SK-N-SH (cell line): ENCODE measurements around the gene MEIS2.

Experiments
- CHD2 ChIP-seq: fragments of 150-350 bp; IDR thresholded peaks from 2 replicates; pipeline ENCODE4 v1.6.1; 2018; ENCODE audit warnings: low read length; ENCODE audit not compliant: partially characterized antibody
- EP300 ChIP-seq, 2 experiments: IDR thresholded peaks; 2 replicates each; pipeline versions ENCODE4 v1.4.0 to v1.6.1; 2012; ENCODE audit warnings: borderline replicate concordance in 1 of 2, low read depth in 1 of 2, low read length in 1 of 2
- MXI1 ChIP-seq: IDR thresholded peaks from 2 replicates; pipeline ENCODE4 v1.6.1; 2012; ENCODE audit warnings: mild to moderate bottlenecking, low read depth, low read length, improper control_type of control experiment
- POLR2AphosphoS5 ChIP-seq: IDR thresholded peaks from 2 replicates; pipeline ENCODE4 v1.6.1; 2012; ENCODE audit warnings: low read depth, low read length
- RAD21 ChIP-seq: IDR thresholded peaks from 2 replicates; pipeline ENCODE4 v1.6.1; 2012; ENCODE audit warnings: mild to moderate bottlenecking, low read length
- SIN3A ChIP-seq: IDR thresholded peaks from 2 replicates; pipeline ENCODE4 v1.6.1; 2012; ENCODE audit warnings: low read depth, mild to moderate bottlenecking, low read length, moderate library complexity, borderline replicate concordance
- TAF1 ChIP-seq: IDR thresholded peaks from 2 replicates; pipeline ENCODE4 v1.6.1; 2012; ENCODE audit warnings: low read depth, mild to moderate bottlenecking, low read length, moderate library complexity, borderline replicate concordance
- TCF12 ChIP-seq: IDR thresholded peaks from 2 replicates; pipeline ENCODE4 v1.4.0; 2012
- YY1 ChIP-seq: IDR thresholded peaks from 2 replicates; pipeline ENCODE4 v1.4.0; 2012; ENCODE audit warnings: low read depth, mild to moderate bottlenecking
- TF ChIP-seq, protein P1 (sequence below): fragments of 200-600 bp; sonication (generic); IDR thresholded peaks from 2 replicates; pipeline ENCODE4 v1.6.1; 2017; ENCODE audit warnings: antibody characterized with exemption, mild to moderate bottlenecking, moderate library complexity
- TF ChIP-seq, protein P2 (sequence below): fragments of 150-350 bp; IDR thresholded peaks from 2 replicates; pipeline ENCODE4 v1.6.1; 2017; ENCODE audit warnings: antibody characterized with exemption, low read length, low read depth, borderline replicate concordance
- TF ChIP-seq, protein P3 (sequence below): IDR thresholded peaks from 2 replicates; pipeline ENCODE4 v1.4.0; 2012; ENCODE audit warnings: low read depth

DNA sequence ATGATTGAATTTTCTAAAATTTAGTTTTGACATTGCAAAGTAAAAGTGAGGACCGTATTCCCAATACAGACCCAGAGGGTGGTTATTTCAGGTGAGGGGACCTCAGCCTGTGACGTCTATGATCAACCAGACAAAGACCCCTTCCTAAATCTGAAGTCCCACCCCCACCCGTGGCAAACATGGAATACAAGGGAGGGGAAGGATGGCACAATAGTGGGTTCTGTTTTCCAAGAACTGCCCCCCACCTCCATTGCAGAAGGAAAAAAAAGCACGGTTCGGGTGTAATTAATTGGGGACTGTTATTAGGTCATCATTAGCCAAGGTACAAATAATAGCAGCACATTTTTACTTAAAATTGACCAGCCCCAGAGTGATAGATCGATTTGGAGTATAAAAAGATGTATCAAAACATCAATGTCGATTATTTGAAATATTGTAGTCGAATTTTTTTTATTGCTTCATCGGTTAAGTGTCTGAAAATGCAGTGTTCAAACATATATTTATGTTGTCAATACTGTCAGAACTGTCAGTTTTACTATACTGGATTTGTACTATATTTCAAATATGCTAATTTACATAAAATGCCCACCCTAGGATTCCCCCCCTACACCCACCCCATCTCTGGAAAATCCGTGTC is 7.5 kb upstream of the MEIS2 start:
- TF ChIP-seq YY1 (no peak), CHD2 (no peak), MXI1 (no peak), TCF12 (no peak), POLR2AphosphoS5 (no peak), TAF1 (no peak), SIN3A (no peak), EP300 (IDR thresholded peaks at IDR 0.05; ENCODE audit: borderline replicate concordance in 1 of 2, low read depth in 1 of 2, low read length in 1 of 2) (no peak), RAD21 (no peak)
- TF ChIP-seq, protein P1, sequence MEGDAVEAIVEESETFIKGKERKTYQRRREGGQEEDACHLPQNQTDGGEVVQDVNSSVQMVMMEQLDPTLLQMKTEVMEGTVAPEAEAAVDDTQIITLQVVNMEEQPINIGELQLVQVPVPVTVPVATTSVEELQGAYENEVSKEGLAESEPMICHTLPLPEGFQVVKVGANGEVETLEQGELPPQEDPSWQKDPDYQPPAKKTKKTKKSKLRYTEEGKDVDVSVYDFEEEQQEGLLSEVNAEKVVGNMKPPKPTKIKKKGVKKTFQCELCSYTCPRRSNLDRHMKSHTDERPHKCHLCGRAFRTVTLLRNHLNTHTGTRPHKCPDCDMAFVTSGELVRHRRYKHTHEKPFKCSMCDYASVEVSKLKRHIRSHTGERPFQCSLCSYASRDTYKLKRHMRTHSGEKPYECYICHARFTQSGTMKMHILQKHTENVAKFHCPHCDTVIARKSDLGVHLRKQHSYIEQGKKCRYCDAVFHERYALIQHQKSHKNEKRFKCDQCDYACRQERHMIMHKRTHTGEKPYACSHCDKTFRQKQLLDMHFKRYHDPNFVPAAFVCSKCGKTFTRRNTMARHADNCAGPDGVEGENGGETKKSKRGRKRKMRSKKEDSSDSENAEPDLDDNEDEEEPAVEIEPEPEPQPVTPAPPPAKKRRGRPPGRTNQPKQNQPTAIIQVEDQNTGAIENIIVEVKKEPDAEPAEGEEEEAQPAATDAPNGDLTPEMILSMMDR: no peak
- TF ChIP-seq, protein P2, sequence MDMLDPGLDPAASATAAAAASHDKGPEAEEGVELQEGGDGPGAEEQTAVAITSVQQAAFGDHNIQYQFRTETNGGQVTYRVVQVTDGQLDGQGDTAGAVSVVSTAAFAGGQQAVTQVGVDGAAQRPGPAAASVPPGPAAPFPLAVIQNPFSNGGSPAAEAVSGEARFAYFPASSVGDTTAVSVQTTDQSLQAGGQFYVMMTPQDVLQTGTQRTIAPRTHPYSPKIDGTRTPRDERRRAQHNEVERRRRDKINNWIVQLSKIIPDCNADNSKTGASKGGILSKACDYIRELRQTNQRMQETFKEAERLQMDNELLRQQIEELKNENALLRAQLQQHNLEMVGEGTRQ: no peak
- TF ChIP-seq, protein P3, sequence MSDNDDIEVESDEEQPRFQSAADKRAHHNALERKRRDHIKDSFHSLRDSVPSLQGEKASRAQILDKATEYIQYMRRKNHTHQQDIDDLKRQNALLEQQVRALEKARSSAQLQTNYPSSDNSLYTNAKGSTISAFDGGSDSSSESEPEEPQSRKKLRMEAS: no peak
